Fibroblast of lung (primary cell): ENCODE data around the gene DCTN2.

Source experiments
- EZH2 ChIP-seq: IDR thresholded peaks from 2 replicates; pipeline ENCODE4 v1.5.1; 2012; ENCODE audit warnings: low read length, control low read depth, mild to moderate bottlenecking; ENCODE audit errors: missing control alignments
- TF ChIP-seq, protein P1 (sequence below), 2 donors: IDR thresholded peaks in 1 of 2; conservative IDR thresholded peaks in 1 of 2; 1 replicate in 1 of 2; 2 replicates in 1 of 2; pipeline ENCODE4 v1.5.1; 2011 to 2012; ENCODE audit warnings: low read length in 2 of 2, control low read depth in 1 of 2, inconsistent platforms in 1 of 2, low read depth in 1 of 2, mild to moderate bottlenecking in 1 of 2

DNA sequence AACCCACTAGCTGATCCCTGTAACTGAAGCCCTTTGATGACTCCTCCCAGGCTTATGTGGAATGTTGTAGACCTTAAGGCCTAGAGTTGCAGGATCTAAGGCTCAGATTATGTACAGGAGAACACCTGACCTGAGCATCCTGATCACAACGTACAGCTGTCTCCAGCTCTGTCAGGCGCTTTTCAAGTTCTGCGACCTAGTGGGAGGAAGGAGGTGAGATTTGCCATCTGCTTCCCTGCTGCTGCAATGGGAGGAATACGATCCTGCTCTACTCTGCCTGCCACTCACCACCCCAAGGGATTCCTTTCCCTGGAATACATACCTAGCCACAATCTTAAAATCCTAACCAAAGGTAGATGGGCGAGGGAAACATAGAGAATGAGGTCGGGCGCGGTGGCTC is 13.9 kb downstream of the DCTN2 start:
- TF ChIP-seq, protein P1, sequence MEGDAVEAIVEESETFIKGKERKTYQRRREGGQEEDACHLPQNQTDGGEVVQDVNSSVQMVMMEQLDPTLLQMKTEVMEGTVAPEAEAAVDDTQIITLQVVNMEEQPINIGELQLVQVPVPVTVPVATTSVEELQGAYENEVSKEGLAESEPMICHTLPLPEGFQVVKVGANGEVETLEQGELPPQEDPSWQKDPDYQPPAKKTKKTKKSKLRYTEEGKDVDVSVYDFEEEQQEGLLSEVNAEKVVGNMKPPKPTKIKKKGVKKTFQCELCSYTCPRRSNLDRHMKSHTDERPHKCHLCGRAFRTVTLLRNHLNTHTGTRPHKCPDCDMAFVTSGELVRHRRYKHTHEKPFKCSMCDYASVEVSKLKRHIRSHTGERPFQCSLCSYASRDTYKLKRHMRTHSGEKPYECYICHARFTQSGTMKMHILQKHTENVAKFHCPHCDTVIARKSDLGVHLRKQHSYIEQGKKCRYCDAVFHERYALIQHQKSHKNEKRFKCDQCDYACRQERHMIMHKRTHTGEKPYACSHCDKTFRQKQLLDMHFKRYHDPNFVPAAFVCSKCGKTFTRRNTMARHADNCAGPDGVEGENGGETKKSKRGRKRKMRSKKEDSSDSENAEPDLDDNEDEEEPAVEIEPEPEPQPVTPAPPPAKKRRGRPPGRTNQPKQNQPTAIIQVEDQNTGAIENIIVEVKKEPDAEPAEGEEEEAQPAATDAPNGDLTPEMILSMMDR (conservative IDR thresholded peaks at IDR 0.05 in 1 of 2, IDR thresholded peaks at IDR 0.05 in 1 of 2; ENCODE audit: low read depth in 1 of 2, low read length in 2 of 2) = no peak
- no peak for TF ChIP-seq EZH2
